Left lobe of liver (tissue), 2 donors: ENCODE results near the gene ACTL10. TPM values are rescaled to one million over a fixed set of nuclear protein-coding genes. Genes with fewer than 3 reads are reported as not detected.
"Not testable (repeated sequence)": the region's sequence is repeated elsewhere in the genome, so short reads cannot be mapped to it uniquely, and the experiment has no call there.

Experiments used
- ATAC-seq: fragments of 200-7000 bp; cut with Tn5 transposase; one replicate; pipeline ENCODE4 v1.9.1; 2020; ENCODE audit warnings: mild to moderate bottlenecking, moderate library complexity
- DNase-seq: peaks from one replicate; pipeline ENCODE4 v3.0.0-alpha.2; 2020; ENCODE audit warnings: low spot score
- total RNA-seq: library from RNA; stranded (reverse); gene quantifications from one replicate; pipeline ENCODE4 v1.2.1, GENCODE V29; 2021
- donor health status: DM: no; HTN: no; CAD: no; lungs with moderate emphysema.
- donor health status: DM: no; HTN: yes; CAD: no.

The ACTL10 gene
- 0.20 TPM for total RNA-seq

DNA sequence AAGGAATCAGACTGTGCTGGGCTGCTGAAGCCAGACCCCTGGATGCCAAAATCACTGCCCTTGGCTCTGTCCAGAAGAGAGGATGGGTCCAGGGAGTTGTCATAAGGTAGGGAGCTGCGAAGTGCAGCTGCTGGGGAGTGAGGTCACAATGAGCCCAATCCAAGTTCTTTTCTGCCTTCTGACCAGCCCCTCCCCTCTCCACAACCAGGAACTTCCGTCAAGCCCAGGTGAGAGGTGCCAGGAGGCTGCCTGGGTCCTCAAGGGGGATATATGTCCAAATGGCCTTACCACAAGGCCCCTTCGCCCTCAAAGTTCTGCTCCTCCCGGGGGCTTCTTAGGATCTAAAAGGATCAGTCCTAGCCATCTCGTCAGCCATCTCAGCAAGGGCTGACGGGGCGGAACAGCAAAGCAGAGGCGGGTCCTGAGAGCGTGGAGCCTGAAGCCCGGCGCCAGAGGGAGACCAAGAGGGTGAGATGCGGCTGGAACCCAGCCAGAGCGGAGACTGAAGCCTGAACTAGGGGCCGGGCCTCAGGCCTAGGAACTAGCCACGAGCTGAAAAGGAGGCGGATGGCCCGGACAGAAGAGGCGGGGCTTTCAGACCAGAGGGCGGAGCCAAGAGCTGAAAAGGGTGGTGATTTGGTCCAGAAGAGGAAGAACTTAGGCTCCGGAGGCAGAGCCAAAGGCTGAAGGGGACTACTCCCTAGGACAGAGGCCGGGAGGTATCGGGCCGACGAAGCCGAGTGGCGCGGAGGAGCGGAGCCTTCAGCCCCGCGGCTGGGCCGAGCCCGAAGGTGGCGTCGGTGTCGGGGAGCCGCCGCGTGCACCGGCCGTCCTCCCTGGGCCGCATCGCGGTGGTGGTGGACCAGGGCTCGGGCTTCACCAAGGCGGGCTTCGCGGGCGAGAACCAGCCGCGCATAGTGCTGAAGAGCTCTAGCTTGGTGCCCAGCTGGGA lies at the start of gene ACTL10:
ACTL10 (plus strand) TSS at position 651 of the 952 bp plus-strand sequence. CDS start 555 bp downstream, outside the sequence.
- peak; percentile 94 for DNase-seq
- peak; percentile 68 for ATAC-seq

DNA sequence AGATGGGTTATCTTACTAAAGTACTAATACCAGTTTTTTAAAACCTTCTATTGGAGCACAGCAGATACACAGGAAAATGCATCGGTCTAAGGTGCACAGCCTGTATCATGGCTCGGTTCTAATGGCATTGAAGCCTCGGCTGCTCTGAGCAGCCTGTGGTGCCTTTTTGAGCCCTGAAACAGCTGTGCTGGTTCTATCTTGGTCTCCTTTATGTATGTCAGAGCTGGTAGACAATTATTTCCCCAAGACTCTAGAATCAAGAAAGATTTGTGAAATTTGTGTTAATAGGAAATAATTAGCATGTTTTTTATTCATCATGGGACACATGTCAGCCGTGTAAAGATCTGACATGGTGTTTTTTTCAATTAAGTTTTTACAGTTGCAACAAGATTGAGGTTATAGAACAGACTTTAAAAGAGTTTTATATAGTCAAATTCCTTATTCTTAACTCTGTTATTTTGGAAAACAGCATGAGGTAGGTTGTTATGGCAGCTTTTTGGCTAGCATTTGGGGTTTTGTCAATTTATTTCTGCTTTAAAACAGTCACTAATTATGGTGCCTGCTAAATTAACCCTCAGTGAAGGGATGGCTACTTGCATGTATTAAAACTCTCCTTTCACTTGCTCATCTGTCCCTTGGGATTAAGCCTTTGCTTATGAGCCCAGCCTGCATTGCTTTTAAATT lies 44.9 kb upstream of the ACTL10 start:
- DNase-seq (no peak), ATAC-seq (no peak)

DNA sequence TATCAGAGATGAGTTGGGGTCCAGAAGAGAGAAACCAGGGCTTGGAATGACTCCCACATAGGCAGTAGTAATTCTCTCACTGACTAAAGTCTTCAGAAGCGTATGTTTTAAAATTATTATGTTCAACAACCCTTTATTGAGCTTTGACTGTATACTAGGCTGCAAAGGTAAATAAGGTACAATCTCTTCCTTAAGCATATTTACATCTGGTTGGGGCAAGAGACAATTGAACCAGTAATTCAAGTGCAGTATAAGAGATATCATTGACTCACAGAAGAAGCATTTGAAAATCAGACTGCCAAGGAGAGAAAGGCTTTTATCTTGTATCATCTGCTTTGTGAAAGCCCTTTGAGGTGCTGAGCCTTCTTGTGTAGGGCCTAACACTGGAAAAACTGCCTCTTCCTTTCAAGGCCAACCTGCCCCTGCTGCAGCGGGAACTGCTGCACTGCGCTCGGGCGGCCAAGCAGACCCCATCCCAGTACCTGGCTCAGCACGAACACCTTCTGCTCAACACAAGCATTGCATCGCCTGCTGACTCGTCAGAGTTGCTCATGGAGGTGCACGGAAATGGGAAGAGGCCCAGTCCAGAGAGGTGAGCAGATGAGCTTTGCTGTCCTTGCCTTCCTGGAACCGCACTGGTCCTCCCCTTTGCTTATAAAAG lies 43.9 kb upstream of the ACTL10 start:
- ATAC-seq: no peak
- DNase-seq: no peak

DNA sequence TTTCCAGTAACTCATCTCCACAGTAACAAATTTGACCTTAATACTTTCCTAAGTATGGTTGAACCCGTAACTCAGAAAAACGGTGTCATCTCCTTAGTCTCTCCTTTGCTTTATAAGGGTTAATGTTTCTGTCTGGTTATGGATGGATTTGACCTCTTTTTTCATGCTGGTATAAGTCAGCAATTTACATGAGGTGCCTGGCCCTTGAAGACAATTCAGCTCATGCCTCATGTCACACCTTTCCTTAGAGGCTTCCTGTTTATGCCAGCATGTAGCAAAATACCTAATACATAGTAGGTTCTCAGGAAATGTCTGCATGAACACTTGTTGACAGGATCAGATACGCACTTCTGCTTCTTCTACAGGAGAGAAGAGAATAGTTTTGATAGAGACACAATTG lies 42.3 kb upstream of the ACTL10 start:
- no peak for ATAC-seq
- no peak for DNase-seq

DNA sequence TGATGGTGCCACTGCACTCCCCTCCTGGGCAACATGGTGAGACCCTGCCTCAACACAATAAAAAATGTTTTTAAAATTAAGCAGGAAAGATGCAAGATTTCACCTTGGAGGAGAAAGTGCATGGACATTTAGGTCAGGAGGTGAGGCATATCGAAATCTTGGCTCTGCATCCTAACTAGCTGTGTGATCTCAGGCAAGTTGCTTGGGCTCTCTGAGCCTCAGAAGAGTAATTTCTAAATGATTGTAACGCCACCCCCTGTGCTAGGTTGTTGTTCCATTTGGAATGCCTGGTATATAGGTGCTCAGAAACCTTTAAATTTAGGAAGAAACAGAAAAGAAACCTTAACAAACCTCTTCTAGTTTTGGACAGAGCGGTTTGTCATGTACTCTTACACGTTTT lies 40.6 kb upstream of the ACTL10 start:
- DNase-seq (no peak), ATAC-seq (no peak)

DNA sequence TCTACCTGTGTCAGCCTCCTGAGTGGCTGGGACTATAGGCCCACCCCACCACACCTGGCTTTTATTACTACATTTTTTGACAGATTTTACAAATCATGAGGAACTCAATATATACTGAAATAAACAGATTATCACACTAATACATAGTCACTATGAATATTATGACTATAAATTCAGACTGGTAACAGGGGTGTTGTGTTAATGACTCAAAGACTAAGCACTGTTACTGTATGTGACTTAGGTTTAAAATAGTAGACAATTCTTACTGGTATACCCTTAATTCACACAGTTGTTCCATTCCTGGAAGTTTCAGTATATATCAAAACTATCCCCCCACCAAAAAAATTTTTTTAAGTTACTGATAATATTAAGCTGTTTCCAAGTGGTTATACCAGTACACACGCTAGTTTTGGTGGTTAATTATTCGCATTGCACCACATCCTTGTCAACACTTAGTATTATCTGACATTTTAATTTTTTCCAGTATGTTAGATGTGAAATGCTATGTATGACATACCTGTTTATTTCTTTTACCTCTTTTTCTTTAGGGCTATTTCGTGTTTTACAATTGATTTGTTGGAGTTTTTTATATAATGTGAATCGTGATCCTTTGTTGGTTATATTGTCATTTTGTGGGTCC lies 39.0 kb upstream of the ACTL10 start:
- ATAC-seq: no peak

DNA sequence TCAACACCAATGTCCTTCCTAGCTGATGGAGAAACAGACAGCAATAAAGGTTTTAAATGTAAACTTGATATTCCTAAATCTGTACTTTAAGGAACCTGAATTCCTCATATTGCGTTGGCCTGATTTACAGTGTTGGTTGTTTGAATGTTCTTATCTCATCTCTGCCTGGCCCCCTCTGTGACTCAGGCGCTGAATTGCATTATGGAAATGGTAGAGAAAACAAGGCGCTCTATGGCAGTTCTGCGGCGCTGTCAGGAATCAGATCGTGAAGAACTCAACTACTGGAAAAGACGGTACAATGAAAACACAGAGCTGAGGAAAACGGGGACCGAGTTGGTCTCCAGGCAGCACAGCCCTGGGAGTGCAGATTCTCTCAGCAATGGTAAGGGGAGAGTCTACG lies 37.2 kb upstream of the ACTL10 start:
- no peak for DNase-seq
- ATAC-seq: no peak

More for the DNA sequence above, 39.0 kb upstream of the ACTL10 start:
- DNase-seq: no peak

DNA sequence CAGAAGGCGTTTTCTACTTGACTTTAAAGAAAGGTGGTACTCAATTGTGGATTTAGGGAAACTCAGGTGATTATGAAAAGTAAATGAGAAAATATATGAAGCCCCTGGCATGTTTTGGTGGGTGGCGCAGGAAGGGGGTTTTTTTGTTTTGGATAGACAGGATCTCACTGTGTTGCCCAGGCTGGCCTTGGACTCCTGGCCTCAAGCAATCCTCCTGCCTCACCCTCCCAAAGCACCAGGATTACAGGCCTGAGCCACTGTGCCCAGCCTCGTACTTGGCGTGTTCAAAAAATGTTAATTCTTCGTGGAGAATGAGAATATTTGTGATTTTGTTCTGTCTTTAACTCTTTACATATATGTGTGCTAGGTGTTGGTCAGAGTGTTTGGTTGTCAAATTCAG lies 36.8 kb upstream of the ACTL10 start:
- ATAC-seq (no peak), DNase-seq (no peak)

DNA sequence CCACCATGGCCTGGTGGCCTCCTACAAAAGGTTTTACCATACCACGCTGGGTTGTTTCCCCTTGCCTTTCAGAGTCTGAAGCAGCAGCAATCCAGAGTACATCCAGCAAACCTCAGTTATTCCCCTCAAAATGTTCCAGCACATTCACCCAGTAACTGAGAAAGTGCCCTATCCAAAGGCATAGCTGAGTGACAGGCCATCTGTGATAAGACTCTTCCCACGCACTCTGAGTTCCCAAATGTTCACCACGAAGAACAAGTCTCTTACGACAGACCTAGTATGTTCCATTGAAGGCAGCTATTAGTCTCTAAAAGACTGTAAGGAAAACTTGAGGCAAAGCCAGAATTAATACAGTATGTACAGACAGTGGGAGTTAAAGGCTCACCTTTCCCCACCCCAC lies 36.2 kb upstream of the ACTL10 start:
- DNase-seq (no peak), ATAC-seq (no peak)

DNA sequence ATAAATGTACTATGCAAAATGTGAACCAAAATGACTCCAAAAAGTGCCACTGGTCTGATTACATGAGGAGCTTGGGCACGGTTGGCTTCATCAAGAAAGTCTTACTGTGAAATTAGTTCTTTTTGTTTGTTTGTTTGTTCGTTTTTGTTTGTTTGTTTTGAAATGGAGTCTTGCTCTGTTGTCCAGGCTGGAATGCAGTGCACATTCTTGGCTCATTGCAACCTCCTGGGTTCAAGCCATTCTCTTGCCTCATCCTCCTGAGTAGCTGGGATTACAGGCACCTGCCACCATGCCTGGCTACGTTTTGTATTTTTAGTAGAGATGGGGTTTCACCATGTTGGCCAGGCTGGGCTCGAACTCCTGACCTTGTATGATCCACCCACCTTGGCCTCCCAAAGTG lies 34.8 kb upstream of the ACTL10 start:
- not testable (repeated sequence) for ATAC-seq

DNA sequence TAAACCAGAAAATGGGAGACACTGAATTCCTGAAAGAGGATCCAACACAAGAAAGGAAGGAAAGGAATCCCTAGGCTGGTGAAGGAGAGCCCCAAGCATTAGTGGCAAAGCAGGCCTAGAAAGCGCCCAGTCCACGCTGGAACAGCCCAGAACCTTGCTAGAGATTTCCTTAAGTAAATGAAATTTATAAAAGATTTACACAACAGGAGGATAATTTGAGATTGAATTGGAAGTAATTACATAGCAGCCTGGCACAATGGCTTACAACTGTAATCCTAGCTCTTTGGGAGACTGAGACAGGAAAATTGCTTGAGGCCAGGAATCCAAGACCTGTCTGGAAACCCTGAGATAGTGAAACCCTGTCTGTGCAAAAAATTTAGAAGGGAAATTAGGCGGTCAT lies 31.4 kb upstream of the ACTL10 start:
- ATAC-seq (no peak), DNase-seq (peak; percentile 14)

More for the DNA sequence above, 34.8 kb upstream of the ACTL10 start:
- DNase-seq: not testable (repeated sequence)

DNA sequence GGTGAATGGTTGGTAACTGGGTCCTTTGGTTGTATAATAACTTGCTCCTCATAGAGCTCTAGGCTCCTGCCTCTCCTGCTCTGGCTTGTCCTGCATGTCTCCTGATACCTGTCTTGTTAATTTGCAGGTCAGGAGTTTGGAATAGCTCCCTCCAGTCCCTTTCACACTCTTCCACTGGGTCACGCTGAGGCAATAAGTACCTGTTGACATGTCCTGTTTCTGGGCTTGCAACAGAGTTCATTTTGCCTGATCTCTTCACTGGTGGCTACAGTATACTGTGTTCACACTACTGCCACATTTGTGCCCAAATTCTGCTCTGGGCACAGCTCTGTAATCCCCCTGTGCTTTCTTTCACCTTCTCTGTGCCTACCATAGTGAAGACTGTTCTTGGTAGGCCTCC lies 30.0 kb upstream of the ACTL10 start:
- DNase-seq (no peak), ATAC-seq (peak; percentile 98)

DNA sequence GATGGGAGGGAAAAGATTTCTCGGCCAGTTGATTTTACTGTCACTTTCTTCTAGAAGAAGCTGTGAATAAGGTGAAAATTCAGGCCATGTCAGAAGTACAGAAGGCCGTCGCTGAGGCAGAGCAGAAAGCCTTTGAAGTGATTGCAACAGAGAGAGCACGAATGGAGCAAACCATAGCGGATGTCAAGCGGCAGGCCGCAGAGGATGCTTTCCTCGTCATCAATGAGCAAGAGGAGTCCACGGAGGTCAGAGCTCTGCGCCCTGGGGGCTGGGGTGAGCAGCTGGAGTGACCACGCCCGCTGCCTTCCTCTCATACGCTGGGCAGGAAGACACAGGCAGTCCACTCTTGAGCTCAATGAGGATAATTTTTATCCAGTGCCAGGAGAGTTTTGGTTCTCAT lies 26.5 kb upstream of the ACTL10 start:
- DNase-seq (no peak), ATAC-seq (no peak)

DNA sequence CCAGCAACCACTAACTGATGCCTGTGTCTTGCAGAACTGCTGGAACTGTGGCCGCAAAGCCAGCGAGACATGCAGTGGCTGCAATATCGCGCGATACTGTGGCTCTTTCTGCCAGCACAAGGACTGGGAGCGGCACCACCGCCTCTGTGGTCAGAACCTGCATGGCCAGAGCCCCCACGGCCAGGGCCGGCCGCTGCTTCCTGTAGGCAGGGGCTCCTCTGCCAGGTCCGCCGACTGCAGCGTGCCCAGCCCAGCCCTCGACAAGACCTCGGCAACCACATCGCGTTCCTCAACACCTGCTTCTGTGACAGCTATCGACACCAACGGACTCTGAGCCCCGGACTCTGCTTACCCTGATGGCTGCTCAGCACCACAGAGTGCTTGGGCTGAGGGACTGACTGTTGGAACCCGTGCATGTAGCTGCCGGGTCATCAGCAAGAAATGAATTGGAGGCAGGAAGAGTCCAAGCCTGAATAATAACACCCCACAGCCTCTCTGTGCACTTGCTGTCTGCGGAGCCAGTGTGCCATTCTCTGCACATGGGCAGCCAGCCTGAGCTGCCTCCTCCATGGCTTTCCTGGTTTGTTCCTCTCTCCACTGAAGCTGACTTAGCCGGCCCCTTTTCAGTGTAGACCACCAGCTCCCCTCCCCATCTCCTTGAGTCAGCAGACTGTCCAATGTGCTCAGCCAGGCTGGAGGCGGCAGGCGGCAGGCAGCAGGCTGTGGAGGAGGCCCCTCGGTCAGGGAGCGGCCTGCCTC lies 22.3 kb upstream of the ACTL10 start:
- no peak for ATAC-seq
- no peak for DNase-seq

DNA sequence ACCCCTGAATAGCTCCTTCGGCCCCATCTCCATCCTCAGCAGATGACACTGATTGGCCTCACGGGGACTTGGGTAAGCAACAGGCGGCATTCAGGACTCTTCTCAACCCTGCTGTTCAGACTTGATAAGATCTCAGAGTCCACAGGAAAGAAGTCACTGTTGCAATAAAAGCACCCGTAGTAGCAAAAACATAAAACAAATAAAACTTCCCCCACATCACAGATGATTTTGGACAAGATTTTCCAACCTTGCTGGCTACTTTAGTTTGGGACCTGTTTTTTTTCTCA lies 21.7 kb upstream of the ACTL10 start:
- ATAC-seq (no peak), DNase-seq (no peak)

DNA sequence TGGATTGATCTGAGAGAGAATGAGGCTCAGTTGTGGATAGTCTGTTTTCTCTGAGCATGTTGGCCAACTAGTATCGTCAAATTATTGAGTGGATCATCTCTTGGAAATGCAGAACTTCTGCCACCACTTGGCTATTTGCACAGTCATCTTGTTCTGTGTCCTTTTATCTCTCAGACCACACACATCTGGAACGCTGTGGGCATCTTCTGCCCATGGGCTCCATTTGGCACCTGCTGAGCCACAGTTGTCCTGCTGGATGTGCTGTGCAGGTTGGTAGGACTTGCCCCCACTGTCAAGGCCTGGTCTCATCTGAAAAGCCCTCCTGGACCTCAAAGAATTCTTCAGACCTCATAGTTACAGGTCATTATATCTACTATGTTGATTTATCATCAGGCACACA lies 21.3 kb upstream of the ACTL10 start:
- DNase-seq: no peak

DNA sequence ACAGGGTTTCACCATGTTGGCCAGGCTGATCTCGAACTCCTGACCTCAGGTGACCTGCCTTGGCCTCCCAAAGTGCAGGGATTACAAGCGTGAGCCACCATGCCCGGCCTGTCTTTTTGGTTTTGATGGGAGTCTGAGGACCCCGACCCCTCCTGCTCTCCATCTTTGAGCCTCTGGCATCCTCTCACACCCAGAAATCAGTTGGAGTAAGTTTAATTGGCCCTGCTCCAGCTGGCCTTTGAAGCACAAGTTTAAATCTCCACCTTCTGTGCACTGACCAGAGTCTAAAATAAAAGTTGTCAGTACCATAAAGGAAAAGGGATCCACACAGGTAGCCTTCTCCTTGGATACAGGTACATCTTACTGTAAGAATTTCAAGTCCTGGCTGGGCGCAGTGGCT lies 20.6 kb upstream of the ACTL10 start:
- ATAC-seq (no peak), DNase-seq (no peak)

More for the DNA sequence above, 21.3 kb upstream of the ACTL10 start:
- ATAC-seq: no peak

DNA sequence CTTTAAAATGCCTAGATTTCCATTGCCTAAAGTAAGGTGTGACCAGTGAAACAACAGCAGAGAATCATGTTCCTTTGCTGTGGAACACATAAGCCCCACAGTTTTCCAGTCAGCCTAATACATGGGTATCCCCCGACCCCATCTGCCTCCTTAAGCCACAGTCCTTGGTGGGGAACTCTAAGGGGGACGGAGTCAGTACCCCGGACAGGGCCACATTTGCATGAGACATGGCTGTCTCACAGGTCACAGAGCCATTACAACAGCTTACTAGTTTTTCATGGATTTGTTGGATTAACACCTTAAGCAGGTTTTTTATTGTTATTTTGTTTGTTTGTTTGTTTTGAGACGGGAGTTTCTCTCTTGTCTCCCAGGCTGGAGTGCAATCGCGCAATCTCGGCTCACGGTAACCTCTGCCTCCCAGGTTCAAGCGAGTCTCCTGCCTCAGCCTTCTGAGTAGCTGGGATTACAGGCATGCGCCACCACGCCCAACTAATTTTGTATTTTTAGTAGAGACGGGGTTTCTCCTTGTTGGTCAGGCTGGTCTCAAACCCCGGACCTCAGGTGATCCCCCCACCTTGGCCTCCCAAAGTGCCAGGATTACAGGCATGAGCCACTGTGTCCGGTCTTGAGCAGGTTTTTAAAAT lies 19.7 kb upstream of the ACTL10 start:
- peak; percentile 50 for ATAC-seq
- not testable (repeated sequence) for DNase-seq

DNA sequence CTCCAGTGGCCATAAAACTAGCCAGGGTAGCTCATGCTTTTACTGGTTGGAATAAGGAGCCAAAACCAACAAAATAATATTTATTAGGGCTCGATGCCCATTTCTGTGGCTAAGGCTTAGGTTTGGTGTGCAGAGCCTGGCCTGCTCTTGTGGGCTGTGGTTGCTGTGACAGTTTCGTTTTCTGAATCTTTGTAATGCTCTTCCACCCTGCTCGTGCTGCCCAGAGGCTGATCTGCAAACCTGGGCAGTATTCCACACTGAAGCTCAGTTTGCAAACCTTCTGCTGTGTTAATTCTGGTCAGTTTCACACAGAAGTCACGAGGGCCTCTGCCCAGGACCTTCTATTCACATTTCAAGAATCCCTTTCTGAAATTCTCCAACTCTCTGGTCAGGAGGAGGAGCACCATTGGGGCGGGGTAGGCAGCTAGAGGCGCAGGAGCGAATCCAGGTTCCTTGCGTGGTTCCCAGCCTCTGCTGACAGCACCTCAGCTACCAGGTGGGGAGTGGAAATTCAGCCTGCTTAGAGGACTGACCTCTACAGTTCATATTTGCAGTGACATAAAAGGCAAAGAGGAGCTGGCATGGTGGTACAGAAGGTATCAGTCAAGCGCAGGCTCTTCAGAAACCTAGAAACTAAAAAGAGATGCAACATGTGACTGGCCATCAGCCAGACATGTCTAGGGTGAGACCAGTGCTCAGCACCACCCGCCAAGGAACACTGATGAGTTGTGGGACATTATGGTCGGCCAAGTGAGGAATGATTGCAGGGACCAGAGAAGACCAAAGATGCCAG lies 18.9 kb upstream of the ACTL10 start:
- DNase-seq: no peak
- ATAC-seq: peak; percentile 90
